Caco-2 (cell line): ENCODE data around the gene CDH11. TPM values are rescaled to one million over a fixed set of nuclear protein-coding genes. Genes with fewer than 3 reads are reported as not detected.

Experiments
- BruUV-seq: library from RNA; stranded (reverse); fragments of 400-500 nt; replicated peaks from 2 replicates; lab custom pipeline; 2021; lab: Mats Ljungman, UMichigan
- CTCF ChIA-PET: fragments of 300-600 bp; sonication (Branson Sonifier 250); formaldehyde crosslinking; loops from one replicate; lab custom pipeline; 2022; ENCODE audit warnings: antibody characterized with exemption; lab: Charles Lee
- POLR2A ChIA-PET: fragments of 300-600 bp; sonication (Branson Sonifier 250); formaldehyde crosslinking; loops from one replicate; lab custom pipeline; 2022; ENCODE audit warnings: antibody characterized with exemption; lab: Charles Lee
- DNase-seq, 2 experiments: peaks; one replicate each; pipeline versions ENCODE4 v3.0.0 to v3.0.0-alpha.2; 2020 to 2022
- H3K27me3 ChIP-seq: replicated peaks from 2 replicates; pipeline ENCODE4 v1.6.0; 2011; ENCODE audit warnings: low read length; ENCODE audit not compliant: control insufficient read depth, insufficient read depth
- H3K36me3 ChIP-seq: 2 replicates; pipeline ENCODE4 v1.5.1; 2011; ENCODE audit warnings: low read length; ENCODE audit not compliant: control insufficient read depth, insufficient read depth
- H3K4me1 ChIP-seq: fragments of 250-450 bp; sonication (Bioruptor Pico); 2 replicates; pipeline ENCODE4 v1.5.1; 2020; ENCODE audit warnings: mild to moderate bottlenecking
- H3K4me3 ChIP-seq: 2 replicates; pipeline ENCODE4 v1.5.1; 2011; ENCODE audit warnings: low read depth, mild to moderate bottlenecking, control low read depth, low read length
- H3K9me3 ChIP-seq: fragments of 250-450 bp; sonication (Bioruptor Pico); 2 replicates; pipeline ENCODE4 v1.5.1; 2020; ENCODE audit warnings: mild to moderate bottlenecking, moderate library complexity
- H3K27ac Mint-ChIP-seq: one replicate; pipeline ENCODE4 v1.8.0; 2022; ENCODE audit warnings: mixed read lengths; ENCODE audit not compliant: unreplicated experiment
- H3K27me3 Mint-ChIP-seq: one replicate; pipeline ENCODE4 v1.8.0; 2022; ENCODE audit warnings: mixed read lengths; ENCODE audit not compliant: insufficient read depth, unreplicated experiment
- H3K36me3 Mint-ChIP-seq: one replicate; pipeline ENCODE4 v1.8.0; 2022; ENCODE audit warnings: mild to moderate bottlenecking, mixed read lengths; ENCODE audit not compliant: insufficient read depth, unreplicated experiment
- H3K4me1 Mint-ChIP-seq: one replicate; pipeline ENCODE4 v1.8.0; 2022; ENCODE audit warnings: low read depth, mixed read lengths; ENCODE audit not compliant: unreplicated experiment
- H3K4me3 Mint-ChIP-seq: one replicate; pipeline ENCODE4 v1.8.0; 2022; ENCODE audit warnings: mild to moderate bottlenecking, moderate library complexity, mixed read lengths; ENCODE audit not compliant: unreplicated experiment
- H3K9me3 Mint-ChIP-seq: one replicate; pipeline ENCODE4 v1.8.0; 2022; ENCODE audit warnings: mixed read lengths; ENCODE audit not compliant: unreplicated experiment
- intact Hi-C: fragments of 100-400 bp; cut with micrococcal nuclease; formaldehyde crosslinking; loops from one replicate; pipeline ENCODE4 v1.10.0; 2022; ENCODE audit not compliant: unreplicated experiment
- total RNA-seq: library from RNA; stranded (reverse); gene quantifications from 2 replicates; pipeline ENCODE4 v1.2.3, GENCODE V29; 2022
- TF ChIP-seq, protein P1 (sequence below), 2 experiments: fragments of 200-600 bp in 1 of 2; IDR thresholded peaks; 1 replicate in 1 of 2; 2 replicates in 1 of 2; pipeline versions ENCODE4 v1.5.1 to v1.8.0; 2011 to 2022; ENCODE audit warnings: antibody characterized with exemption in 1 of 2, control low read depth in 1 of 2, inconsistent platforms in 1 of 2, low read depth in 1 of 2, low read length in 1 of 2, mild to moderate bottlenecking in 1 of 2, moderate library complexity in 1 of 2; ENCODE audit not compliant: insufficient read depth in 1 of 2, severe bottlenecking in 1 of 2, unreplicated experiment in 1 of 2

Gene CDH11
- total RNA-seq, 1 experiment from 2014 or later, result not detected

- peaks cover 10% of the 10 kb centered on the region for H3K9me3 Mint-ChIP-seq
These were observed 106.3 kb downstream of the CDH11 start for GRCh38 chr16:65015599-65015998.

DNA sequence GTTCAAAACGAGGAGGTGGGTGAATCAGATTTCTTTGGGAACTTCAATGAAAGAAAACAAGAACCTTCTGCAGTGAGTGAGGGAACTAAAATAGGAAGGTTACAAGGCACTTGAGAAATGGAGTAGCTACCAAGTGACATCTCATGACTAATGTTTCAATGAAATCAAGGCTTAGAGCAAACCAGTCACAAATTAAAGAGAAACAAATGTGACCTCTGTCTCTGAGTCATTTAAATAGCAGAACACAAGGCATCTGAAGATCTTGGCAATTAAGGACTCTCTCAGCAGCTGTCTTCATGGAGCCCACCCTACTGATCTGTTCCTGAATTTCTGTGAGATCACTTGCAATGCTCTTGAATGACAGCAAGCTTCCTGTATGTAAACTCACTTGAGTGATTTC lies 109.5 kb downstream of the CDH11 start:
- no peak overlapping the region for H3K27ac Mint-ChIP-seq

More at GRCh38 chr16:65015599-65015998, 106.3 kb downstream of the CDH11 start:
- Mint-ChIP-seq H3K36me3 (no peaks in the 10 kb centered on the region), H3K27me3 (no peaks in the 10 kb centered on the region), H3K27ac (no peak overlapping the region), H3K4me3 (no peak overlapping the region), H3K4me1 (no peaks in the 10 kb centered on the region)
- H3K9me3 ChIP-seq, result peaks cover 6% of the 10 kb centered on the region
- DNase-seq, result no peak
- TF ChIP-seq, protein P1, sequence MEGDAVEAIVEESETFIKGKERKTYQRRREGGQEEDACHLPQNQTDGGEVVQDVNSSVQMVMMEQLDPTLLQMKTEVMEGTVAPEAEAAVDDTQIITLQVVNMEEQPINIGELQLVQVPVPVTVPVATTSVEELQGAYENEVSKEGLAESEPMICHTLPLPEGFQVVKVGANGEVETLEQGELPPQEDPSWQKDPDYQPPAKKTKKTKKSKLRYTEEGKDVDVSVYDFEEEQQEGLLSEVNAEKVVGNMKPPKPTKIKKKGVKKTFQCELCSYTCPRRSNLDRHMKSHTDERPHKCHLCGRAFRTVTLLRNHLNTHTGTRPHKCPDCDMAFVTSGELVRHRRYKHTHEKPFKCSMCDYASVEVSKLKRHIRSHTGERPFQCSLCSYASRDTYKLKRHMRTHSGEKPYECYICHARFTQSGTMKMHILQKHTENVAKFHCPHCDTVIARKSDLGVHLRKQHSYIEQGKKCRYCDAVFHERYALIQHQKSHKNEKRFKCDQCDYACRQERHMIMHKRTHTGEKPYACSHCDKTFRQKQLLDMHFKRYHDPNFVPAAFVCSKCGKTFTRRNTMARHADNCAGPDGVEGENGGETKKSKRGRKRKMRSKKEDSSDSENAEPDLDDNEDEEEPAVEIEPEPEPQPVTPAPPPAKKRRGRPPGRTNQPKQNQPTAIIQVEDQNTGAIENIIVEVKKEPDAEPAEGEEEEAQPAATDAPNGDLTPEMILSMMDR (IDR thresholded peaks at IDR 0.05; ENCODE audit: insufficient read depth in 1 of 2, low read depth in 1 of 2, low read length in 1 of 2, severe bottlenecking in 1 of 2, unreplicated experiment in 1 of 2), result no peak
- no TSS peak for BruUV-seq
- no peaks in the 10 kb centered on the region for H3K36me3 ChIP-seq
- no peaks in the 10 kb centered on the region for H3K27me3 ChIP-seq
- POLR2A ChIA-PET, result no interaction called here
- intact Hi-C loops, result no loop called here
- peaks cover 9% of the 10 kb centered on the region; the same call in 1 of the 2 replicates for H3K4me1 ChIP-seq
- no peak overlapping the region for H3K4me3 ChIP-seq
- CTCF ChIA-PET, result no interaction called here

DNA sequence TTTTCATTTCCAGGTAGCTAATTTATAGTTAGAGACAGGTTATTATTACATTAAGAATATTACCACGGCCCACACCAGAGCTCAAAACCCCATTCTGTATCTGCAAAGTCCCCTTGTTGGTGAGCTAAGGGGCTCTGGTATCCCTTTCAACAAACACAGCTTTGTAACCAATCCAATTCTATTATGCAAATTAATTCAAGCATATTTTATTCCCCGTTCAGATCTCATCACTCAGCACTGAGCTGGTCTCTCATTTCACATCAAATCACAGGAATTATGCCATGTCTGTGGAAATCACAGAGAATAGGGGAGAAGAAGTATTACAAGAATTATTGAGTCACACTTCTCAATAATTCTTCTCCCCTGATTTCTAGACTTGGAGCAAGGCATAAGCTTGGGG lies 111.7 kb downstream of the CDH11 start:
- BruUV-seq, result no TSS peak

More for the DNA sequence above, 109.5 kb downstream of the CDH11 start:
- Histone ChIP-seq H3K27me3 (no peaks in the 10 kb centered on the region), H3K9me3 (peaks cover 6% of the 10 kb centered on the region; the same call in 1 of the 2 replicates), H3K36me3 (no peaks in the 10 kb centered on the region), H3K4me1 (peaks cover 9% of the 10 kb centered on the region; the same call in 1 of the 2 replicates), H3K4me3 (no peak overlapping the region)
- peaks cover 9% of the 10 kb centered on the region for H3K9me3 Mint-ChIP-seq
- BruUV-seq, result no TSS peak
- ChIA-PET CTCF (no interaction called here), POLR2A (no interaction called here)
- no peaks in the 10 kb centered on the region for H3K27me3 Mint-ChIP-seq
- TF ChIP-seq, protein P1 (IDR thresholded peaks at IDR 0.05; ENCODE audit: insufficient read depth in 1 of 2, low read depth in 1 of 2, low read length in 1 of 2, severe bottlenecking in 1 of 2, unreplicated experiment in 1 of 2), result no peak
- no peak overlapping the region for H3K4me3 Mint-ChIP-seq
- intact Hi-C loops, result no loop called here
- no peaks in the 10 kb centered on the region for H3K4me1 Mint-ChIP-seq
- H3K36me3 Mint-ChIP-seq, result no peaks in the 10 kb centered on the region
- DNase-seq, result no peak

More for the DNA sequence above, 111.7 kb downstream of the CDH11 start:
- Mint-ChIP-seq H3K27ac (no peak overlapping the region), H3K4me1 (no peaks in the 10 kb centered on the region), H3K27me3 (peaks cover 6% of the 10 kb centered on the region), H3K4me3 (no peak overlapping the region), H3K9me3 (no peaks in the 10 kb centered on the region), H3K36me3 (no peaks in the 10 kb centered on the region)
- ChIA-PET CTCF (no interaction called here), POLR2A (no interaction called here)
- TF ChIP-seq, protein P1 (IDR thresholded peaks at IDR 0.05; ENCODE audit: insufficient read depth in 1 of 2, low read depth in 1 of 2, low read length in 1 of 2, severe bottlenecking in 1 of 2, unreplicated experiment in 1 of 2), result no peak
- H3K36me3 ChIP-seq, result no peaks in the 10 kb centered on the region
- H3K27me3 ChIP-seq, result no peaks in the 10 kb centered on the region
- H3K4me3 ChIP-seq, result no peak overlapping the region
- no peak for DNase-seq
- intact Hi-C loops, result no loop called here
- H3K9me3 ChIP-seq, result no peaks in the 10 kb centered on the region
- no peaks in the 10 kb centered on the region for H3K4me1 ChIP-seq
